DND-41 (cell line): Measurements from ENCODE around the gene SOX2.

Source experiments
- ATAC-seq: fragments of 200-7000 bp; cut with Tn5 transposase; 3 replicates; pipeline ENCODE4 v1.9.1; 2021; ENCODE audit warnings: low read depth; ENCODE audit not compliant: insufficient read depth
- DNase-seq: peaks from one replicate; pipeline ENCODE4 v3.0.0-alpha.2; 2020
- H2AFZ ChIP-seq: 2 replicates; pipeline ENCODE4 v1.6.0; 2012; ENCODE audit warnings: low read depth, low read length
- H3K27ac ChIP-seq: 2 replicates; pipeline ENCODE4 v1.5.1; 2012; ENCODE audit warnings: low read length, inconsistent platforms
- H3K27me3 ChIP-seq: fragments of 200-600 bp; sonication (generic); 2 replicates; pipeline ENCODE4 v1.6.0; 2012; ENCODE audit warnings: low read length, mild to moderate bottlenecking, inconsistent platforms; ENCODE audit not compliant: insufficient read depth, poor library complexity
- H3K36me3 ChIP-seq: 2 replicates; pipeline ENCODE4 v1.5.1; 2012; ENCODE audit warnings: low read length, inconsistent platforms; ENCODE audit not compliant: insufficient read depth
- H3K4me1 ChIP-seq: 2 replicates; pipeline ENCODE4 v1.5.1; 2012; ENCODE audit warnings: mild to moderate bottlenecking, low read length; ENCODE audit not compliant: insufficient read depth
- H3K4me2 ChIP-seq: 2 replicates; pipeline ENCODE4 v1.6.0; 2012; ENCODE audit warnings: mild to moderate bottlenecking, moderate library complexity, low read length, inconsistent platforms; ENCODE audit not compliant: insufficient read depth
- H3K4me3 ChIP-seq, 2 experiments: fragments of 200-600 bp in 1 of 2; shearing (Covaris generic) in 1 of 2; 2 replicates each; pipeline ENCODE4 v1.5.1; 2012 to 2016; ENCODE audit warnings: inconsistent platforms in 2 of 2, low read length in 2 of 2, mild to moderate bottlenecking in 2 of 2, low read depth in 1 of 2, moderate library complexity in 1 of 2
- H3K79me2 ChIP-seq: 2 replicates; pipeline ENCODE4 v1.6.0; 2012; ENCODE audit warnings: low read length, inconsistent platforms; ENCODE audit not compliant: insufficient read depth
- H3K9ac ChIP-seq: 2 replicates; pipeline ENCODE4 v1.6.0; 2012; ENCODE audit warnings: low read depth, mild to moderate bottlenecking, inconsistent platforms, low read length, moderate library complexity
- H3K9me3 ChIP-seq: 2 replicates; pipeline ENCODE4 v1.5.1; 2012; ENCODE audit warnings: low read length, moderate library complexity, mild to moderate bottlenecking, inconsistent platforms; ENCODE audit not compliant: insufficient read depth, severe bottlenecking
- H4K20me1 ChIP-seq: 2 replicates; pipeline ENCODE4 v1.6.0; 2012; ENCODE audit warnings: low read length; ENCODE audit not compliant: insufficient read depth
- CTCF ChIP-seq: IDR thresholded peaks from 2 replicates; pipeline ENCODE4 v1.5.1; 2012; ENCODE audit warnings: borderline replicate concordance, low read length, moderate library complexity, mild to moderate bottlenecking; ENCODE audit not compliant: poor library complexity, severe bottlenecking; ENCODE audit errors: extremely low read depth
- EZH2 ChIP-seq: IDR thresholded peaks from 3 replicates; pipeline ENCODE4 v1.6.1; 2012; ENCODE audit warnings: borderline replicate concordance, low read depth, mild to moderate bottlenecking, moderate library complexity, low read length, inconsistent platforms; ENCODE audit not compliant: severe bottlenecking

The SOX2 gene

GRCh38 chr3:181703601-181704420, 7.9 kb upstream of the SOX2 start:
- H2AFZ ChIP-seq, result no peak overlapping the region
- no peak overlapping the region for H3K4me2 ChIP-seq
- H3K4me3 ChIP-seq, result no peak overlapping the region

GRCh38 chr3:181704421-181705085, 7.2 kb upstream of the SOX2 start:
- DNase-seq, result no peak
- TF ChIP-seq CTCF, result no peak
- no peak for TF ChIP-seq EZH2
- Histone ChIP-seq H3K9me3 (no peaks in the 10 kb centered on the region), H3K4me2 (no peak overlapping the region), H2AFZ (no peak overlapping the region), H3K36me3 (no peaks in the 10 kb centered on the region), H3K4me1 (0 out of 2 replicates have a peak, but pooled peaks cover 3% of the 10 kb centered on the region), H3K27ac (no peak overlapping the region), H3K9ac (no peak overlapping the region), H3K4me3 (no peak overlapping the region), H3K79me2 (no peaks in the 10 kb centered on the region), H3K27me3 (peaks cover 10% of the 10 kb centered on the region), H4K20me1 (no peaks in the 10 kb centered on the region)
- no peak for ATAC-seq

More at GRCh38 chr3:181703601-181704420, 7.9 kb upstream of the SOX2 start:
- Histone ChIP-seq H3K27ac (no peak overlapping the region), H3K4me1 (0 out of 2 replicates have a peak, but pooled peaks cover 3% of the 10 kb centered on the region), H4K20me1 (no peaks in the 10 kb centered on the region), H3K9me3 (no peaks in the 10 kb centered on the region), H3K9ac (no peak overlapping the region), H3K27me3 (peaks cover 10% of the 10 kb centered on the region), H3K79me2 (no peaks in the 10 kb centered on the region), H3K36me3 (no peaks in the 10 kb centered on the region)
- no peak for DNase-seq
- ATAC-seq, result no peak
- TF ChIP-seq CTCF (no peak), EZH2 (no peak)

GRCh38 chr3:181705086-181705480, 6.6 kb upstream of the SOX2 start:
- no peak for TF ChIP-seq CTCF
- no peaks in the 10 kb centered on the region for H3K36me3 ChIP-seq
- H3K9ac ChIP-seq, result no peak overlapping the region
- peaks cover 10% of the 10 kb centered on the region for H3K27me3 ChIP-seq
- H3K79me2 ChIP-seq, result no peaks in the 10 kb centered on the region
- no peak overlapping the region for H3K4me3 ChIP-seq
- no peak for ATAC-seq
- no peak overlapping the region for H3K4me2 ChIP-seq
- 0 out of 2 replicates have a peak, but pooled peaks cover 3% of the 10 kb centered on the region for H3K4me1 ChIP-seq
- H3K27ac ChIP-seq, result no peak overlapping the region
- no peak overlapping the region for H2AFZ ChIP-seq
- H3K9me3 ChIP-seq, result no peaks in the 10 kb centered on the region
- no peaks in the 10 kb centered on the region for H4K20me1 ChIP-seq
- no peak for DNase-seq
